Stimulated activated naive CD8-positive, alpha-beta T cell treated with anti-CD3 and anti-CD28 coated beads, Interleukin-15, Interleukin-2, amounts not matched to agents 100 ng/mL and 50 ng/mL, for 24 hours (primary cell): Measurements from ENCODE around the gene ZNF365.

Experiments
- H3K27ac Mint-ChIP-seq: one replicate; pipeline ENCODE4 v1.8.0; 2021; ENCODE audit warnings: mild to moderate bottlenecking, mixed read lengths
- H3K27me3 Mint-ChIP-seq: one replicate; pipeline ENCODE4 v1.8.0; 2021; ENCODE audit warnings: mixed read lengths
- H3K36me3 Mint-ChIP-seq: one replicate; pipeline ENCODE4 v1.8.0; 2021; ENCODE audit warnings: low read depth, mixed read lengths
- H3K4me1 Mint-ChIP-seq: one replicate; pipeline ENCODE4 v1.8.0; 2021; ENCODE audit warnings: low read depth, mixed read lengths
- H3K4me3 Mint-ChIP-seq: one replicate; pipeline ENCODE4 v1.8.0; 2021; ENCODE audit warnings: mild to moderate bottlenecking, mixed read lengths
- H3K9me3 Mint-ChIP-seq: one replicate; pipeline ENCODE4 v1.8.0; 2021; ENCODE audit warnings: mixed read lengths

ZNF365 gene

GRCh38 chr10:62373995-62374861 lies at the start of gene ZNF365:
Gene ZNF365 (plus strand): TSS chr10:62374369. CDS start chr10:62376194, 1,825 bp downstream.
- Mint-ChIP-seq H3K36me3 (no peaks in the 10 kb centered on the region), H3K4me3 (peak within 1 kb of the TSS; percentile 78), H3K9me3 (no peaks in the 10 kb centered on the region), H3K4me1 (peaks cover 11% of the 10 kb centered on the region), H3K27ac (peak within 1 kb of the TSS; percentile 11), H3K27me3 (peaks cover 40% of the 10 kb centered on the region)

- no peaks in the 10 kb centered on the region for H3K36me3 Mint-ChIP-seq
- peaks cover 28% of the 10 kb centered on the region for H3K27me3 Mint-ChIP-seq
- H3K4me1 Mint-ChIP-seq = no peaks in the 10 kb centered on the region
- no peaks in the 10 kb centered on the region for H3K9me3 Mint-ChIP-seq
- H3K27ac Mint-ChIP-seq = no peak overlapping the region
- no peak overlapping the region for H3K4me3 Mint-ChIP-seq
These were observed 48.0 kb upstream of the ZNF365 start for GRCh38 chr10:62326176-62326575.

- H3K4me1 Mint-ChIP-seq = no peaks in the 10 kb centered on the region
- no peak overlapping the region for H3K27ac Mint-ChIP-seq
- H3K4me3 Mint-ChIP-seq = no peak overlapping the region
- H3K9me3 Mint-ChIP-seq = peaks cover 6% of the 10 kb centered on the region
- peaks cover 5% of the 10 kb centered on the region for H3K36me3 Mint-ChIP-seq
- H3K27me3 Mint-ChIP-seq = peaks cover 21% of the 10 kb centered on the region
These were observed 46.3 kb upstream of the ZNF365 start for GRCh38 chr10:62327885-62328284.

- Mint-ChIP-seq H3K27me3 (peaks cover 20% of the 10 kb centered on the region), H3K4me1 (peaks cover 4% of the 10 kb centered on the region), H3K9me3 (peaks cover 6% of the 10 kb centered on the region), H3K4me3 (no peak overlapping the region), H3K36me3 (peaks cover 9% of the 10 kb centered on the region), H3K27ac (no peak overlapping the region)
These were observed 44.0 kb upstream of the ZNF365 start for GRCh38 chr10:62330213-62330612.

GRCh38 chr10:62332406-62332805 lies 41.8 kb upstream of the ZNF365 start:
- Mint-ChIP-seq H3K27ac (no peak overlapping the region), H3K9me3 (peaks cover 6% of the 10 kb centered on the region), H3K36me3 (peaks cover 9% of the 10 kb centered on the region), H3K27me3 (peaks cover 20% of the 10 kb centered on the region), H3K4me3 (no peak overlapping the region), H3K4me1 (peaks cover 4% of the 10 kb centered on the region)

GRCh38 chr10:62333135-62333889 lies 40.9 kb upstream of the ZNF365 start:
- Mint-ChIP-seq H3K4me3 (no peak overlapping the region), H3K27ac (no peak overlapping the region), H3K27me3 (peaks cover 22% of the 10 kb centered on the region), H3K4me1 (peaks cover 4% of the 10 kb centered on the region), H3K9me3 (peaks cover 6% of the 10 kb centered on the region), H3K36me3 (peaks cover 9% of the 10 kb centered on the region)

- no peak overlapping the region for H3K27ac Mint-ChIP-seq
- peaks cover 4% of the 10 kb centered on the region for H3K4me1 Mint-ChIP-seq
- H3K4me3 Mint-ChIP-seq = no peak overlapping the region
- peaks cover 20% of the 10 kb centered on the region for H3K27me3 Mint-ChIP-seq
- peaks cover 6% of the 10 kb centered on the region for H3K9me3 Mint-ChIP-seq
- peaks cover 9% of the 10 kb centered on the region for H3K36me3 Mint-ChIP-seq
These were observed 40.0 kb upstream of the ZNF365 start for GRCh38 chr10:62333988-62334682.

- H3K27me3 Mint-ChIP-seq = peaks cover 20% of the 10 kb centered on the region
- no peak overlapping the region for H3K4me3 Mint-ChIP-seq
- H3K36me3 Mint-ChIP-seq = peaks cover 11% of the 10 kb centered on the region
- peaks cover 15% of the 10 kb centered on the region for H3K9me3 Mint-ChIP-seq
- H3K4me1 Mint-ChIP-seq = peaks cover 4% of the 10 kb centered on the region
- no peak overlapping the region for H3K27ac Mint-ChIP-seq
These were observed 38.8 kb upstream of the ZNF365 start for GRCh38 chr10:62335326-62335725.

GRCh38 chr10:62336404-62336803 lies 37.8 kb upstream of the ZNF365 start:
- peaks cover 4% of the 10 kb centered on the region for H3K4me1 Mint-ChIP-seq
- peaks cover 22% of the 10 kb centered on the region for H3K27me3 Mint-ChIP-seq
- H3K27ac Mint-ChIP-seq = no peak overlapping the region
- H3K4me3 Mint-ChIP-seq = no peak overlapping the region
- peaks cover 20% of the 10 kb centered on the region for H3K9me3 Mint-ChIP-seq
- peaks cover 13% of the 10 kb centered on the region for H3K36me3 Mint-ChIP-seq

GRCh38 chr10:62341419-62341818 lies 32.8 kb upstream of the ZNF365 start:
- H3K9me3 Mint-ChIP-seq = peaks cover 31% of the 10 kb centered on the region
- peaks cover 16% of the 10 kb centered on the region for H3K27me3 Mint-ChIP-seq
- no peak overlapping the region for H3K27ac Mint-ChIP-seq
- no peak overlapping the region for H3K4me3 Mint-ChIP-seq
- peaks cover 7% of the 10 kb centered on the region for H3K36me3 Mint-ChIP-seq
- no peaks in the 10 kb centered on the region for H3K4me1 Mint-ChIP-seq

GRCh38 chr10:62343000-62343399 lies 31.2 kb upstream of the ZNF365 start:
- H3K27me3 Mint-ChIP-seq = peaks cover 20% of the 10 kb centered on the region
- H3K4me3 Mint-ChIP-seq = no peak overlapping the region
- peaks cover 7% of the 10 kb centered on the region for H3K36me3 Mint-ChIP-seq
- peaks cover 33% of the 10 kb centered on the region for H3K9me3 Mint-ChIP-seq
- H3K27ac Mint-ChIP-seq = no peak overlapping the region
- no peaks in the 10 kb centered on the region for H3K4me1 Mint-ChIP-seq

- Mint-ChIP-seq H3K4me3 (no peak overlapping the region), H3K36me3 (peaks cover 4% of the 10 kb centered on the region), H3K4me1 (peaks cover 13% of the 10 kb centered on the region), H3K9me3 (peaks cover 50% of the 10 kb centered on the region), H3K27me3 (peaks cover 31% of the 10 kb centered on the region), H3K27ac (no peak overlapping the region)
These were observed 26.1 kb upstream of the ZNF365 start for GRCh38 chr10:62348029-62348428.

GRCh38 chr10:62352356-62352970 lies 21.7 kb upstream of the ZNF365 start:
- Mint-ChIP-seq H3K27ac (peak overlapping the region; percentile 49), H3K9me3 (peaks cover 56% of the 10 kb centered on the region), H3K4me3 (no peak overlapping the region), H3K4me1 (peaks cover 33% of the 10 kb centered on the region), H3K27me3 (peaks cover 20% of the 10 kb centered on the region), H3K36me3 (peaks cover 14% of the 10 kb centered on the region)

- Mint-ChIP-seq H3K27me3 (peaks cover 11% of the 10 kb centered on the region), H3K4me3 (no peak overlapping the region), H3K36me3 (peaks cover 14% of the 10 kb centered on the region), H3K4me1 (peaks cover 33% of the 10 kb centered on the region), H3K27ac (no peak overlapping the region), H3K9me3 (peaks cover 41% of the 10 kb centered on the region)
These were observed 19.3 kb upstream of the ZNF365 start for GRCh38 chr10:62354916-62355315.
